Measurements from ENCODE around the gene INPP5B. TPM values are rescaled to one million over a fixed set of nuclear protein-coding genes. Genes with fewer than 3 reads are reported as not detected.
A peak's percentile ranks its signal among the peaks of the same experiment; 100 is the strongest.

The INPP5B gene
- total and polyA plus RNA-seq, 2 of the 13 experiments (the other 11 are each of a cell fraction or from before 2014, with no cell fraction given) = 9.0 to 9.8 TPM

GRCh38 chr1:37946703-37947360 is at the start of gene INPP5B (continued):
- TF ChIP-seq ARHGAP35 (CRISPR knock-in tag; IDR thresholded peaks at IDR 0.05; ENCODE audit: borderline replicate concordance) (0 out of 2 replicates have a peak, but pooled peaks have one; percentile 27), ZNF354B (CRISPR knock-in tag; IDR thresholded peaks at IDR 0.05) (no peak), MXI1 (IDR thresholded peaks at IDR 0.05; ENCODE audit: borderline replicate concordance, low read depth, low read length) (peak; percentile 96; the same call in 2 of the 3 replicates), GPN1 (CRISPR knock-in tag; IDR thresholded peaks at IDR 0.05; ENCODE audit: borderline replicate concordance) (no peak), POLR2AphosphoS5 (IDR thresholded peaks at IDR 0.05; ENCODE audit: low read depth, low read length) (peak; percentile 46), SP1 (IDR thresholded peaks at IDR 0.05) (no peak), SP1 (CRISPR knock-in tag; IDR thresholded peaks at IDR 0.05) (peak; percentile 55), ZHX2 (IDR thresholded peaks at IDR 0.05; ENCODE audit: low read depth) (0 out of 2 replicates have a peak, but pooled peaks have one; percentile 55), ZHX2 (CRISPR knock-in tag; IDR thresholded peaks at IDR 0.05; ENCODE audit: borderline replicate concordance) (no peak), ZNF414 (CRISPR knock-in tag; IDR thresholded peaks at IDR 0.05) (peak; percentile 39; the same call in 1 of the 2 replicates), SOX6 (IDR thresholded peaks at IDR 0.05) (no peak), SOX6 (CRISPR knock-in tag; IDR thresholded peaks at IDR 0.05) (peak; percentile 22), BCL6 (CRISPR knock-in tag; IDR thresholded peaks at IDR 0.05) (no peak), GMEB1 (CRISPR knock-in tag; IDR thresholded peaks at IDR 0.05; ENCODE audit: borderline replicate concordance) (peak; percentile 46; the same call in 1 of the 2 replicates), ZNF225 (CRISPR knock-in tag; IDR thresholded peaks at IDR 0.05) (peak; percentile 56; the same call in 1 of the 2 replicates), ZNF317 (CRISPR knock-in tag; IDR thresholded peaks at IDR 0.05) (0 out of 2 replicates have a peak, but pooled peaks have one; percentile 5), ZNF766 (CRISPR knock-in tag; IDR thresholded peaks at IDR 0.05; ENCODE audit: borderline replicate concordance) (no peak), EP300 (IDR thresholded peaks at IDR 0.05; ENCODE audit: low read depth in 2 of 2, low read length in 2 of 2) (peak in 1 of 2 experiments; percentile 17; a peak in 1 of 4 replicates), EP300 (CRISPR knock-in tag; IDR thresholded peaks at IDR 0.05; ENCODE audit: borderline replicate concordance) (no peak), HNRNPLL (IDR thresholded peaks at IDR 0.05; ENCODE audit: low read depth, low read length, poor library complexity, severe bottlenecking) (peak; percentile 27), ELF3 (CRISPR knock-in tag; IDR thresholded peaks at IDR 0.05) (peak; percentile 62), HDAC1 (CRISPR knock-in tag; IDR thresholded peaks at IDR 0.05) (peak; percentile 79), ZNF776 (CRISPR knock-in tag; IDR thresholded peaks at IDR 0.05) (no peak), POGZ (CRISPR knock-in tag; IDR thresholded peaks at IDR 0.05) (0 out of 2 replicates have a peak, but pooled peaks have one; percentile 38)
